ENCODE data around the gene RHBDL1. TPM values are rescaled to one million over a fixed set of nuclear protein-coding genes. Genes with fewer than 3 reads are reported as not detected.

The RHBDL1 gene
- total RNA-seq, 1 donor: 1.3 TPM

DNA sequence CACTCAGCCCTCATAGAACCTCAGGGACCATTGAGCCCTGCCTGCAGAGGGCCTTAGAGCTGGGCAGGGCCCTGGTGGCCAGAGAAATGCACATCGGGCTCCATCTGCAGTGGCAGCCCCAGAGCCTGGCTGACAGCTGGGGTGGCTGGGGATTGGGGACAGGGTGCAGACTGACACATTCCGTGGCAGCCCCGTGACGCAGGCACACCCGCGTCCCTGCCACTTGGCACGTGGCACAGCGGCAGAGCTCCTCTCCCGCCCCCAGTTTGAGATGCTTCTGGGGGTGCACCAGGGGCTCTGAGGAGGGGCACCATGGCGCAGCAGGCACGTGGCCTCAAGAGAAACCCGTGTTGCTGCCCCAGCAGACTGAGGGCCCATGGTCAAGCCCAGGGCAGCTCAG, 27.9 kb downstream of the RHBDL1 start:
- TF ChIP-seq, protein P1, sequence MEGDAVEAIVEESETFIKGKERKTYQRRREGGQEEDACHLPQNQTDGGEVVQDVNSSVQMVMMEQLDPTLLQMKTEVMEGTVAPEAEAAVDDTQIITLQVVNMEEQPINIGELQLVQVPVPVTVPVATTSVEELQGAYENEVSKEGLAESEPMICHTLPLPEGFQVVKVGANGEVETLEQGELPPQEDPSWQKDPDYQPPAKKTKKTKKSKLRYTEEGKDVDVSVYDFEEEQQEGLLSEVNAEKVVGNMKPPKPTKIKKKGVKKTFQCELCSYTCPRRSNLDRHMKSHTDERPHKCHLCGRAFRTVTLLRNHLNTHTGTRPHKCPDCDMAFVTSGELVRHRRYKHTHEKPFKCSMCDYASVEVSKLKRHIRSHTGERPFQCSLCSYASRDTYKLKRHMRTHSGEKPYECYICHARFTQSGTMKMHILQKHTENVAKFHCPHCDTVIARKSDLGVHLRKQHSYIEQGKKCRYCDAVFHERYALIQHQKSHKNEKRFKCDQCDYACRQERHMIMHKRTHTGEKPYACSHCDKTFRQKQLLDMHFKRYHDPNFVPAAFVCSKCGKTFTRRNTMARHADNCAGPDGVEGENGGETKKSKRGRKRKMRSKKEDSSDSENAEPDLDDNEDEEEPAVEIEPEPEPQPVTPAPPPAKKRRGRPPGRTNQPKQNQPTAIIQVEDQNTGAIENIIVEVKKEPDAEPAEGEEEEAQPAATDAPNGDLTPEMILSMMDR (IDR thresholded peaks at IDR 0.05; ENCODE audit: insufficient read depth, low read depth, low read length): no peak
- DNase-seq (ENCODE audit: low read depth): no peak
- no peak overlapping the region for H3K4me3 ChIP-seq (ENCODE audit: low read depth, low read length)

DNA sequence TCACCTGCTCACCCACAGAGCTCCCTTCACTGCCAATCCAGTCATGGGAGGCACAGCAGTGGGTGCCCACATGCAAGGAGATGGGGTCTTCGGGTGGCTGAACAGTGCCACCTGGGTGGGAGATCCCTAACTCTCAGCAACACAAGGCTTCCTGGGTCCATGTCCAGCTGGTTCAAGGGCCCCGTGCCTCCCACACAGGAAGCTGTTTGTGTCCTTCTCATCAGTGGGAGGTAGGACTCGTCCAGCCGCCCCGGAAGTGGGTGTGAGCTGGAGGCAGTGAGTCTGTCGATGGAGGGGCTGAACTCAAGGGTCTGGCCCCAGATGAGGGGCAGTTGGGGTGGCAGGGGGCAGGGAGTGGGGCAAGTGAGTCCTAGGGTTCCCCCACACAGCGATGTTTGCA, 28.6 kb downstream of the RHBDL1 start:
- no peak overlapping the region for H3K4me3 ChIP-seq (ENCODE audit: low read depth, low read length)
- no peak for DNase-seq (ENCODE audit: low read depth)
- TF ChIP-seq, protein P1 (IDR thresholded peaks at IDR 0.05; ENCODE audit: insufficient read depth, low read depth, low read length): no peak

DNA sequence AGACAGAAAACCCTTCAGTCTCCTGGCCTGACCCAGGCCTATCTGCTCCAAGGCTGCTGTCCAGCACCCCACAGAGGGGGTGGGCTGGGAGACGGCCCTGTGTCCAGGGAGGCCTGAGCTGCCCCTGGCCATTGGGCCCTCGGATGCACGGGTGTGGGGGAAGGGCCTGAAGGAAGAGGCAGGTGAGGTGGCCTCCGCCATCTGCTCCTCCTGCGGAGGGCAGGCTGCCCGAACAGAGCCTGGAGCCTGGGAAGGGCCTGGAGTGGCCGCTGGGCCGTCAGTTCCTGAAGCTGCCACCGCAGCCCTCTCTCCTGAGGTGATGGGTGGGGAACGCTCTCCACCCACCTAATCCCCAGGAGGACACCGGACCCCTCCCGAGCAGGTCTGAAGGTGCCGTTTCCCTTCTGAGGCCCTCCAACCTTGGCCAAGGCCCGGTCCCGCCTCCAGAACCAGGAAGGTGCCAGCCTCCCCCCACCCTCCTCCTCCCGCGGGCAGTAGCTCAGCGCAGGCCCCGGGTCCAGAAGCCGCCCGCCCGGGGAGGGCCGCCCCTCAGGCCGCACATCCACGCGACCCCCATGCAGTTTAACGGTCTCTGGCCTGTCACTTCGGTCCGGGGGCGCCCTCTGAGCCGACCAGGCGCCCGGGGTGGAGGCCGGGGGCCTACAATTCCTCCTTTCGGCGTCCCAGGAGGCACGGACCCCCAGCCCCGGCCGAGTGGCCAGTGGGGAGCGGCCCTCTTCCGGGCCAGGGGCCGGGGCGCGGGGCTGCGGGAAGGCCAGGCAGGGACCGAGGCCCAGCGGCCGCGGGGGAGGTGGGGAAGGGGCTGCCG, 29.3 kb downstream of the RHBDL1 start:
- no peak overlapping the region for H3K4me3 ChIP-seq (ENCODE audit: low read depth, low read length)
- no peak for DNase-seq (ENCODE audit: low read depth)
- TF ChIP-seq, protein P1 (IDR thresholded peaks at IDR 0.05; ENCODE audit: insufficient read depth, low read depth, low read length): no peak

DNA sequence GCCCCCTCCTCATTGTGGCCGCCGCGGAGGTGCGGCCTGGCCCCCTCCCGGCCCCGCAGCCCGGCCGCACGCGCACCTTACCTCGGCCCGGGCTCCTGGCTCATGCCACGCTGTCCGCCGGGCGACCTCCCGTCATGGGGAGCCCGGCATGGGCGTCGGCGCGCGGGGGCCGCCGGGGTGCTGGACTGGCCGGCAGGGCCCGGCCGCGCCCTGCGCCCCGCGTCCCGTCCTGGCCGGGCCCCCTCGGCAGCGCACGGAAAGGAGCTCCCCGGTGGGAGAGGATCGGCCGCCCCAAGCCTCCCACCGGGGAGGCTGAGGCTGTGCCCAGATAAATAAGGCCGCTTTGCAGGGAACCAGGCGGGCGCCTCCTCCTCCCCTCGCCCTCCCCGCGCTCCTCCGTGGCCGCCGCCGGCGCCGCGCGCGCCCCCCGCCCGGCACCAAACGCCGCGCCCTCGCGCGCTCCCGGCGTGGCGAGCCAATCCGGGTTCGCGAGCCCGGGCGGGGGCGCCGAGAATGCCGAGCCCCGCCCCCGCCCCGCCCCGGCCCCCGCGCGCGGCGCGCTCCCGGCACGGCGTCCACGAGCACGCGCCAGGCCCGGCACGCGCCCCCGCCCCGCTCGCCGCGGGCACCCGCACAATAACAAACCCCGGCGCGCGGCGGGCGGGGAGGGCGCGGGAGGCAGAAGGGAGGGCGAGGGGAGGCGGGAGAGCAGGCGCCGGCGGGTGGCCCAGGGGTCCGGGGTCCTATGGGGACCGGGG, 30.1 kb downstream of the RHBDL1 start, which contains the start of gene FBXL16:
Gene FBXL16 (minus strand): TSS at position 371 of the 758 bp plus-strand sequence. CDS start 8,396 bp downstream, outside the sequence.
- H3K4me3 ChIP-seq (ENCODE audit: low read depth, low read length): no peak within 1 kb of the TSS
- DNase-seq (ENCODE audit: low read depth): no peak
- TF ChIP-seq, protein P1 (IDR thresholded peaks at IDR 0.05; ENCODE audit: insufficient read depth, low read depth, low read length): no peak

DNA sequence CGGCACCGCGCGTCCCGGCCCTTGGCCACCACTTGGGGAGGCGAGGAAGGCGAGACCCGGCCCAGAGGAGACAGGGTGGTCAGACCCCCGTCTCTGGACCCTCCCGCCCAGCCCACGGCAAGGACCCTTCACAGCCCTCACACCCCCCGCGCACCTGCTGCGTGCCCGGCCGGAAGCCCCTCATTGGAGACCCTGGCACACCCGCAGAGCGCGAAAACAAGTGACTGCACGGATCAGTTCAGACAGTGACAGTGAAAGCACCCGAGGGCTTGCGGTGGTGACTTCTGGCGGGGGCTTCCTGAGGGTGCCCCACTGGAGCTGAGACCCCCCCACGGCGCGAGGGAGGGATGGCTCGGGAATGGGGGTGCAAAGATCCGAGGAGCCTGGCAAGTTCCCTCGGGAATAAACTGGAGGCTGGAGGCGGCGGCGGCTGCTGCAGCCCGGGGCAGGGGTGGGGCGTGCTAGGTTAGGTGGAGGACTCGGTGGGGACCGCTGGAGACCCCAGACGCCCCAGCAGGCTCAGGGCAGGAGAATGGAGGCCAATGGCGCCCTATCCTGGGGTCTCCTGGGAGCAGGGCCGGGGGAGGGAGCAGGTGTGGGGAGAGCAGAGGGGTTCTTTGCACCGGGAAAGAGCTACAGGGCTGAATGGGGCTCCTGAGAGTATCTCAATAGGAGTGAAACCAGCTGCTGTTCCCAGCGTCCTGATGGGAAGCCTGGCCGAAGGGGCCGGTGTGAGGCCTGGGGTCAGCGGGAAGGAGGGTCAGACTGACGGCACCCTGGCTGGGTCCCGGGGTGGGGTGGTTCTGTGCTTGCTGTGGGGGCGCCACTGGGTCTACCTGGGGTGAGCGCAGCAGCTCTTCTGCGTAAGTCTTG, 31.0 kb downstream of the RHBDL1 start:
- no peak for DNase-seq (ENCODE audit: low read depth)
- no peak overlapping the region for H3K4me3 ChIP-seq (ENCODE audit: low read depth, low read length)
- TF ChIP-seq, protein P1 (IDR thresholded peaks at IDR 0.05; ENCODE audit: insufficient read depth, low read depth, low read length): no peak

DNA sequence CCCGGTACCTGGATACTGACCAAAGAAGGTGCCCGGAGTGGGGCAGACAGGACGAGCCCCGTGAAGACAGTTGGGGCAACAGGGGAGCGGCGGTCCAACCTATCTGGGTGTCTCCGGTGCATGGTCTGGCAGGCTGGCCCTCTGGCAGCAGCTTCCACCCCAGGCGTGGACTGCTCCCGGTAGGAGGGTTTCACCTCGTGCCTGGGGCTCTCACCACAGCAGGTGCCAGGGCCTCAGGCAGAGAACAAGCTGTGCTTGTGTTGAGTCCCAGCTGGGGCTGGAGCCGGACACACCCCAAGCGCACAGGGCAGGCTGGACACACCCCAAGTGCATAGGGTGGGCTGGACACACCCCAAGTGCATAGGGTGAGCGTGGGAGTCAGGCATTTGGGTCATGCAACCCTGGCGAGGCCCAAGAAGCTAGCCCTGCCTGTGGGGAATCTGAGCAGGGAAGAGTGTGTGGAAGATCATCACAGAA, 31.6 kb downstream of the RHBDL1 start:
- DNase-seq (ENCODE audit: low read depth): no peak
- TF ChIP-seq, protein P1 (IDR thresholded peaks at IDR 0.05; ENCODE audit: insufficient read depth, low read depth, low read length): no peak
- H3K4me3 ChIP-seq (ENCODE audit: low read depth, low read length): no peak overlapping the region
